Stimulated activated naive CD4-positive, alpha-beta T cell treated with Interleukin-2 at 50 U/mL for 16 hours (primary cell): ENCODE data around the gene TMEM196.

Experiments
- DNase-seq: peaks from one replicate; lab custom pipeline; 2025; lab: John Stamatoyannopoulos, UW

TMEM196 gene

DNA sequence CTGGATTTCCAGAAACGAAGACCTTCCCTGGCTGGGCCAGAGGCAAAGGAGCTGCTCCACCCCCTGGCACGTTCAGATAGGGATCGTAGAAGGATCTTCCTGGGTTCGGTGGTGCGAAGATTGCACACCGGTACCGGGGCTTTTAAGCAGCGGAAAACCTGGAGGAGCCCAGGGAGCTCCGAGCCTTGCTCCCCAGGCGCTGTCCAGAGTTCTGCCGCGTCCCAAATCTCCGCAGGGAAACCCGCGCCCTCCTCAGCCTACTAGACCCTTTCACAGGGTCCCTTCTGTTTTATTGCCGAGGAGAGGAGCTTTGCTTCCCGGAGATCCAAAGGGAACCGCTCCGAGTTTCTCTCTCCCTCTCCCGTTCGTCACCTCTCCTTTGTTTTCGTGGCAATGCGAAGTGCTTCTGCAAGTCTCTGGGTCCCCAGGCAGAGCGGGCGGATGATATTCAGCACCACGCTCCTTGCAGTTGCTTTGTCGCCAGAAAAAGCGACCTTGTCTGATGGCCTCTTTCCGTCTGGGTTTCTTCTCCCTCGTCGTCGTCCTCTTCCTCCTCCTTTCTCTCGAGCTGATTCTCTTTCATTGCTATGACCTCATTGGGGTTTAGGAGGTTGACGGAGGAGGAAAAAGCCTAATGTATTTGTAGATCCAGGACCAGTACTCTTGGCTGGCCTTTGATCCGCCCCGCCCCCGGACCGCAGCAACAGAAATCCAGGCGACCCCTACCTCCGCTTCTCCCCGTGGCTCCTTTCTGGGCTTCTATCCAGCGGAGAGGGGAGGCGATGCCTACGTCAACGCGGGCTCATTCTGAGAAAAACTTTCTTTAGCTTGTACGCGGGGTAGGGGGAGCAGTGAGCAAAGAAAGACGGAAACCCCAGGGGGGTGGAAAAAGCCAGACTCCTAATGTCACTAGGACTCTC lies at the start of gene TMEM196:
TMEM196 (minus strand) TSS at position 777 of the 920 bp plus-strand sequence. CDS start 921 bp downstream, outside the sequence.
- DNase-seq: no peak

- no peak for DNase-seq
Measured at GRCh38 chr7:19816128-19816527, 42.7 kb upstream of the TMEM196 start.

- no peak for DNase-seq
Measured at GRCh38 chr7:19815546-19815945, 42.1 kb upstream of the TMEM196 start.

- no peak for DNase-seq
Measured at GRCh38 chr7:19814776-19815175, 41.4 kb upstream of the TMEM196 start.

DNA sequence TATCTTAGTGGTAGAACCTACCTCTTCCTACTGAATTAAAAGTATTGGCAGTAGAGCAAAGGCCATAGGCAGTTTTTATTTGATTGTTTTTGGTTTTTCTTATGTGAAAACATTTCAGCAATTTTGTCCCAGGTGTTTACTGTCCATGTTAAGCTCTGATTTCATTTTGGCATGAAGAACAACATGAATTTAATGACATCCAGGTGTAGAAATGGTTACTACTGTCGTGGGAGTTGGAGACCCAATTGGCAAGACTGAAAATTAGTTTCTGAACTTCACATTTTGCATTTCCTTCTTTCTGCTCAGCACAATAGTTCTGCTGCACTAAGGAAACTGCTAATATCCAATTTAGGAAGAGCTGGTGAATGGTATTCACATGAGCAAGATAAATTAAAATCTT lies 38.0 kb upstream of the TMEM196 start:
- DNase-seq: no peak

- no peak for DNase-seq
Measured at GRCh38 chr7:19798986-19799385, 25.6 kb upstream of the TMEM196 start.

GRCh38 chr7:19783541-19783940 lies 10.1 kb upstream of the TMEM196 start:
- no peak for DNase-seq

DNA sequence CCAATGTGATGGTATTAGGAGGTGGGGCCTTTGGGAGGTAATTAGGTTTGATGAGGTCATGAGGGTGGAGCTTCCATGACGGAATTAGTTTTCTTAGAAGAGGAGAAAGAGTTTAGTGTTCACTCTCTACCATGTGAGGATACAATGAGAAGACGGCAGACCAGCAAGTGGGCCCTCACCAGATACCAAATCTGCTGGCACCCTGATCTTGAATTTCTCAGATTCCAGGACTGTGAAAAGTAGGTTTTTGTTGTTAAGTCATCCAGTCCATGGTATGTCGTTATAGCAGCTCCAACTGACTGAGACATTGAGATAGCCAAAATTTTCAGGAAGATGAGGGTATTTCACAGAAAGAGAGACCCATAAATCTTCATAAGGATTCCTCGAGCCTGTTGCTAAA lies 3.6 kb upstream of the TMEM196 start:
- no peak for DNase-seq

DNA sequence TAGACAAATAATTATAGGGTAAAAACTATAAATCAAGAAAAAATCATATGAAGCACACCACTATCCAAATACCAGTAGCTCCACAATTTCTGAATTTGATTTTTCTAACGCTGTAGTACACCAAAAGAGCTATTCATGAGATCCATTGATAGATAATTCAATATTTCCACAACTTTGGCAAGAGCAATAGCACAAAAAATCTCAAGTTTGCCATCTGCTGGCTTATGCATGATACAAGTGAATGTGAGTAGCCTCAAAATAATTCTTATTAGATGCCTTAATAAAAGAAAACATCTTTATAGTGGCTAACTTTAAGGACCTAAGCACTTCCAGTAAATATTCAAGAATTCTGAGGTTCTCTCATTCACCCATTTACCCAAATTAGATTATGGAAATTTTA lies 2.2 kb upstream of the TMEM196 start:
- DNase-seq: no peak

DNA sequence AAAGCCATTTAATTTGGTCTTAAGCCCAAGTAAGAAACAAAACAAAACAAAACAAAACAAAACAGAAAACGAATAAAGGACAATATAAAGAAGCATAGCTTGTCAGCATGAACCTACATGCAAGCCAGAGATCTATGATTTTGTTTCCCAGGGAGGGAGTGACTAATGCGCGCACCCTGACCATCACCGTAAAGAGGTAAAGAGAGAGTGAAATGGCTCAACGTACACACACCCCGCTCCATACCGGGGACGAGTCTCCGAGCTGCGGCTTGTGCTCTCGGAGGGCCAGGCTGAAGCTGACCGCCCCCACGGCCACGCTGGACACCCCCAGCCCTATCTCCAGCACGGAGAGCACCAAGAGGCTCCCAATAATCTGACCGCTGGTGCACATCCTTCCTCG lies 1.1 kb downstream of the TMEM196 start:
- DNase-seq: no peak

DNA sequence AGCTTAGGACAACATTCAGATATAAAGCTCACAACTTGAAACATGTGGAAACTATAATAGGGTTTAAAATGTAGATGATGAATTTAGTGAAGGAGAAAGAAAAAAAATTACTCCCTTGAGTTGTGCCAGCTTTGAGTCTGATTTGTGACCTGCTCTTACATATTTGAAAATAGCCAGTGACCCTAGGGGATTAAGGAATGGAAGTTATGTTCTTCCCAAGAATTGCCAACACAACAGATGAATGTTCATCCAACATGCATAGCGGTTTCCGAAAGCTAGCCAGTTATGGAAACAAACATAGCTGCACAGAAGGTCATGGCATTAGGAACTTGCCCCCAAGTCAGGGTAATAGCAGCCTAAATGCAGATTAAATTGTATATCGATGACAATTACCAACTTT lies 10.8 kb downstream of the TMEM196 start:
- no peak for DNase-seq

DNA sequence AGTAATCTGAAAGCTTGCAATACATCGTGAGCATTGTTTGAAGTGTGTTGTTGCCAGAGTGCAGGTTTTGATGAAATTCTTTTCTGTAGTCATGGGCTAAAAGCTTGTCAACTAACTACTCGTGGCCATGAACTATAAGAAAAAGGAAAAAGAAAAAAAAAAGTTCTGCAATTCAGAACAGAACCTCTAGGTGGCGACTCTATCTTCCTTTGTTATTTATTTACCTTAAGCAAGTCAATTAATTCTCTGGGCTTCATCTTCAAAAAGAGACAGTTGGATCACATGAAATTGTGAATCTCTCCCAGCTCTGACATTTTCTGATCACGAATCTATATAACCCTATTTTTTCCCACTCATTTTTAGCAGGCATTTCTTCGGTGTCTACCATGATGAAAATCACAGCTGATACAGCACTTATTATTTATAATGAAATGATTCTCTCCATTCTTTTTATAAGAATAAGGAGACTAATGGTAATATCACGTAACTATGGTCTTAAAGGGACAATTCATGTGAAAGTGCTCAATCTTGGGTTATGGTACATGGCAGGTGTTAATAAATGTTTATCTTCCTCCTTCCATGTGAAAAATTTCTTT lies 18.8 kb downstream of the TMEM196 start:
- no peak for DNase-seq

DNA sequence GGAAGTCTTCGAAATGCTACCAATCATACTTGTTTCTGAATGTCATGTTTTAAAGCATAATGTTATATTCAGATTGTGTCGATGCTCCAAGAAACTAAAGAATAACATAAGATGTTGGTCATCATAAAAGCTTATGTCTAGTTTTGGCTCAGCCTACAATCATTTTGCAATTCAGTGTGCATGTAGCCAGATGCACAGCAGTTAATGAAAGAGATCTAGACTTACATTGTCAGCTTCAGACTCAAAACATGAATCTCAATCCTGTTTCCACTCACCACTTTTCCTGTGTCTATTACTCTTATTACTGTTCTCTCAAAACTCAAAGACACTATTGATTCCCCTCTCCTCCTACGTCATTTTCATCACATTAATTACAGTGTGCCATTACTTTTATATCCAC lies 21.4 kb downstream of the TMEM196 start:
- no peak for DNase-seq

DNA sequence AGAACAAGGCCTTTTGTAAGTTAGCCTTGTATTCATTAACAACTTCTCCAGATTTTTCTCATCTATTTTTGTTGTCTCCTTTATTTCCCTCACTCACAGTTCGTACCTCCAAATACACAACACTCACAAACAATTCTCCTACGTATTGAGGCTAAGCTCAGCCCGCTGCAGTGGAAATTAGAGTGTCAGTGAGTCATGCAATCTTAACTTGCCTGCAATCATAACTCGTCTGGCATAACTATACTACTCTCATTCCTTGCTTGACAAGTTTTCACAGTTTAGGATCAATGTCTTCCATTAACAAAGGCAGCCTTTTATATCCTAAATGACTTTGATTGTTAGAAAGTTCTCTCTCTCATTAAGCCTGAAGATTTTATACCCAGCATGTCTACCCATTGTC lies 23.8 kb downstream of the TMEM196 start:
- DNase-seq: no peak

DNA sequence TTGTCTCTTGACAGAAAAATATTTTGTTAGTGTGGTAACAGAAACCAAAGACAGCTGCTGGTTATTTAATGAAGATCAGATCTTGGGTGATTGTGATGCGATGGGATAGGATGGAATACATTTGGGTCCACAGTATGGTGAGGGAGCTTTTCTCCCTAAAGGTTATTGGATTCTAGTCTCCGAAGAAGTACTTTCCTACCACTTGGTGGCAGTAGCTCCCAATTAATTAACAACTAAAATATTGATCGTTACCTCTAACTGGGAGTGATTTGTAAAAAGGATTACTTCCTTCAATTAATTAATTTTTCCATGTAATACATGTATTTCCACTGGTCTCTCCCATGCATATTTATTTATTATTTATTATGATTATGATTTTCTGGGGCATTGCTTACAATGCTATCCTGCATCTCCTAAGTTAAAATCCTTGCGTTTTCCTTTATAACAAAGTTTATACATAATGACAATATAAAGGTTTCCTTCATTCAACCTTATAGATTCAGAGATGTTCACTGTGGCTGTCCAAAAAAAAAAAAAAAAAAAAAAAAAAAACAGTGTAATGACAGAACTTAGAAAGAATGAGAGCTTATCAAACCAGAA lies 25.6 kb downstream of the TMEM196 start:
- DNase-seq: no peak

- DNase-seq: no peak
Measured at GRCh38 chr7:19744075-19744474, 29.3 kb downstream of the TMEM196 start.

DNA sequence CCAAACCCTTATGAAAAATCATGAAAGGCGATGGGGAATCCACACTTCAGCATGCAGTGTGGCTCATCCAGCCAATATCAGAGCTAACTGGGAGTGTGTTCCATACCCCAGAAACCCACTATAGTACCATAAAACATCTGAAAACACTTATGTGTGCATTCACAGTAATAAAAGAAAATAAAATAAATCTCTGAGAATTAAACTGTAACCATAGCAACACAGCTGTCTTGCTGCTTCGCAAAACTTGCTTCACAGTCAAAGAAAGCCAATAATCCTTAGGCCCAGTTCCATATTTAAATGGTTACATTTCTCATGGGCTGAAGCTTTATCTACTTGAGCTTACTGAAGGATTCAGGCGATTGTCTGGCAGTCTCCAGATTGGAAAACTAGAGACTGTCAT lies 44.7 kb downstream of the TMEM196 start:
- DNase-seq: no peak

DNA sequence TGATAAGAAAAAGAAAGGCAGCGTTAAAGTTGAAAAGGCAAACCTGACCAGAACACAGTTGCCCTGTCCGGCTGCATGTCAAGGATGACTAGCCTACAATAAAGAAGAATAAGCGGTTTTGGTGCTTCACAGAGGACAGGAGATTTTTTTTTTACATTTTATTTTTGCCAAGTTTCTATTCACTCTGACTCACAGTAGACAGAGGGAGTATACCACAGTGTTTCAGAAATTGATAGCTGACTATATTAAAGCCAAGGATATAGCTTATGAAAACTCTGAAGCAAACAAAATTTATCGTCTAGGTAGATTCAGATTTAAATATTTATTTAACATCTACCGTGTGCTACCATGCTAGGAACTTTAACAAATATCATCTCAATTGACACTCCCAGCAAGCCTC lies 47.6 kb downstream of the TMEM196 start:
- no peak for DNase-seq

- DNase-seq: no peak
Measured at GRCh38 chr7:19715499-19715898, 57.9 kb downstream of the TMEM196 start.

- peak; percentile 15 for DNase-seq
Measured at GRCh38 chr7:19713676-19714075, 59.7 kb downstream of the TMEM196 start.

DNA sequence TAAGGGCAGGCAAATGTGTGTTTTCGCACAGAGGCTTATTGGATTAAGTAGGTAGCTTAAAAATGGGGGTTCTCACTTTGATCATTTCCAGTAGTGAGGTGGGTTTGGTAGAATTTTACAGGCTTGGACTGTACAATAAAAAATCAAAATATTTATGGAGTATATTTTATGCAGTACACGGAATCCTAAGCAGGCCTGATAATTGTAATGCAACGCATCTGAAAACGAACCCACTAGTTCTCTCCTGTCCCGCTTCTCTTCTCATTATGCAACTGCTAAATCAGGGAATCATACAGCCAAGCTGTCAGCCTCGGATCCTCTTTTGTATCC lies 64.2 kb downstream of the TMEM196 start:
- no peak for DNase-seq

- peak; percentile 84 for DNase-seq
Measured at GRCh38 chr7:19708397-19709248, 64.8 kb downstream of the TMEM196 start, which contains the start of gene POLR1F. POLR1F (minus strand) TSS chr7:19709037; CDS start chr7:19709016, 21 bp downstream.
